Measurements from ENCODE around the gene SRR.

The SRR gene

DNA sequence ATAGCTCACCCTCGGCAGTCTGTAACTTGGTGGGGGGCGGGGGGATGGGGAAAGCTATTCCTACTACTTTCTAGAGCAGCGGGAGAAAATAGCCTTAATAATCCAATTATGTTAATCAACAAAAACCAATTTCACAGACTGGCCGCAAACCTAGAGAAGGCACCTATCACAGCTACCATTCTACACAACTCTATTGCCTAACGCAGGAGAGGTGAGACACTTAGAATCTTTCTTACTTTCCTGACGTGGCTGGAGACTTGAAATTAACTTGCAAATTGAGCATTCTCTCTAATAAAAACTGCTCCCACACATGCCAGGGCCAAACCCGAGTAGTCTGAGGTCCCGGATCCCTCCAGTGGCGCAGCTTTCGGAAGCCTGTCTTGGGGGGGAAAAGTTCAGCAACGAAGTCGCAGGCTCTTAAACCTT, 959 bp upstream of the SRR start:
- Histone ChIP-seq H3K9me3 (replicated peaks in 1 of 2; ENCODE audit: control insufficient read depth in 2 of 2, insufficient read depth in 1 of 2, low read depth in 1 of 2, low read length in 2 of 2) (peaks cover 0 to 10% of the 10 kb centered on the region in 2 donors), H3K4ac (ENCODE audit: low read length) (no peak overlapping the region), H4K91ac (ENCODE audit: low read depth, low read length, poor library complexity) (no peak overlapping the region), H2BK12ac (ENCODE audit: low read length) (no peak overlapping the region), H3K9ac (ENCODE audit: low read depth, low read length, poor library complexity) (peak overlapping the region; percentile 93), H3K4me1 (ENCODE audit: control insufficient read depth in 2 of 2, insufficient read depth in 1 of 2, low read depth in 1 of 2, low read length in 2 of 2) (peaks cover 0 to 5% of the 10 kb centered on the region in 2 donors), H3K27ac (replicated peaks; ENCODE audit: low read length) (peak overlapping the region; percentile 95), H3K79me1 (ENCODE audit: low read depth, low read length) (peaks cover 4% of the 10 kb centered on the region), H3K4me3 (ENCODE audit: low read length in 2 of 2) (peak overlapping the region; percentile 96 to 97), H2BK5ac (ENCODE audit: low read length) (peak overlapping the region; percentile 95), H2AFZ (ENCODE audit: low read length) (peak overlapping the region; percentile 97), H3K14ac (ENCODE audit: low read length) (no peak overlapping the region), H3K23ac (ENCODE audit: low read depth, low read length, poor library complexity) (no peak overlapping the region), H3K27me3 (ENCODE audit: control insufficient read depth in 3 of 3, insufficient read depth in 3 of 3, low read depth in 1 of 3, low read length in 3 of 3) (no peaks in the 10 kb centered on the region), H3K4me2 (ENCODE audit: insufficient read depth, low read length, poor library complexity, severe bottlenecking) (peak overlapping the region; percentile 59), H3K18ac (ENCODE audit: low read length) (peak overlapping the region; percentile 29), H2BK120ac (ENCODE audit: low read depth, low read length) (no peak overlapping the region), H2AK5ac (ENCODE audit: low read depth, low read length) (no peak overlapping the region), H3K36me3 (replicated peaks in 1 of 2; ENCODE audit: control insufficient read depth in 2 of 2, insufficient read depth in 2 of 2, low read length in 2 of 2) (peaks cover 15 to 51% of the 10 kb centered on the region in 2 donors), H4K8ac (ENCODE audit: low read depth, low read length) (no peak overlapping the region), H2BK15ac (ENCODE audit: low read length) (no peak overlapping the region)
- no CpG with 5 or more reads among the region's 12 CpGs for WGBS, 2 donors (ENCODE audit: extremely low coverage in 2 of 2, insufficient read length in 2 of 2, insufficient replicate concordance in 1 of 2)
- DNase-seq (ENCODE audit: low spot score) = no peak

DNA sequence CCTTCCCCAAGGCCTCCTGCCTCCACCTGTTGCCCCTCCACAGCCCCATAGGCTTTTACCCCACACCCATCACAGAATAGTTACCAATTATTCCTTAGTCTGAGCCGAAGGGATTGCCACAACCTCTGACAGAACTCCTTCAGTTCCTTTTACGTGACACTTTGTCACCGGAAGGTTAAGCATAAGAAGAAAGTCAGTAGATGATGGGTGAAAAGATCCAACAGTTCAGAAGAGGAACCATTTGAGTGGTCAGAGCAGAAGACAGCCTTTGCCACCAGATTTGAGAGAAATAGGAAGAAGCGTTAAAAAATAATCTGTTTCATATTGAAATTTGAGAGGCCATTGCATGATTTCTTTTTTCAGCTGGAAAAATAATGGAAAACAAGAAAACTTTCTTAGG, 1.2 kb downstream of the SRR start:
- H2BK12ac ChIP-seq (ENCODE audit: low read length) = no peak overlapping the region
- H3K4me1 ChIP-seq (ENCODE audit: control insufficient read depth in 2 of 2, insufficient read depth in 1 of 2, low read depth in 1 of 2, low read length in 2 of 2) = peaks cover 0 to 5% of the 10 kb centered on the region in 2 donors
- no peak overlapping the region for H4K8ac ChIP-seq (ENCODE audit: low read depth, low read length)
- peak overlapping the region in 1 of 2 donors; percentile 97 for H3K4me3 ChIP-seq (ENCODE audit: low read length in 2 of 2)
- no peak overlapping the region for H2BK120ac ChIP-seq (ENCODE audit: low read depth, low read length)
- no peak overlapping the region for H3K14ac ChIP-seq (ENCODE audit: low read length)
- WGBS, 2 donors (ENCODE audit: extremely low coverage in 2 of 2, insufficient read length in 2 of 2, insufficient replicate concordance in 1 of 2) = no CpG with 5 or more reads among the region's 4 CpGs
- H3K18ac ChIP-seq (ENCODE audit: low read length) = no peak overlapping the region
- H2BK15ac ChIP-seq (ENCODE audit: low read length) = no peak overlapping the region
- H3K27ac ChIP-seq (replicated peaks; ENCODE audit: low read length) = no peak overlapping the region
- no peaks in the 10 kb centered on the region for H3K27me3 ChIP-seq (ENCODE audit: control insufficient read depth in 3 of 3, insufficient read depth in 3 of 3, low read depth in 1 of 3, low read length in 3 of 3)
- no peak overlapping the region for H3K9ac ChIP-seq (ENCODE audit: low read depth, low read length, poor library complexity)
- H2BK5ac ChIP-seq (ENCODE audit: low read length) = no peak overlapping the region
- peaks cover 6 to 44% of the 10 kb centered on the region in 2 donors for H3K36me3 ChIP-seq (replicated peaks in 1 of 2; ENCODE audit: control insufficient read depth in 2 of 2, insufficient read depth in 2 of 2, low read length in 2 of 2)
- H2AK5ac ChIP-seq (ENCODE audit: low read depth, low read length) = no peak overlapping the region
- H3K23ac ChIP-seq (ENCODE audit: low read depth, low read length, poor library complexity) = no peak overlapping the region
- no peak overlapping the region for H4K91ac ChIP-seq (ENCODE audit: low read depth, low read length, poor library complexity)
- H3K9me3 ChIP-seq (replicated peaks in 1 of 2; ENCODE audit: control insufficient read depth in 2 of 2, insufficient read depth in 1 of 2, low read depth in 1 of 2, low read length in 2 of 2) = peaks cover 0 to 10% of the 10 kb centered on the region in 2 donors
- no peak overlapping the region for H3K4ac ChIP-seq (ENCODE audit: low read length)
- H3K79me1 ChIP-seq (ENCODE audit: low read depth, low read length) = peaks cover 4% of the 10 kb centered on the region
- no peak overlapping the region for H2AFZ ChIP-seq (ENCODE audit: low read length)
- H3K4me2 ChIP-seq (ENCODE audit: insufficient read depth, low read length, poor library complexity, severe bottlenecking) = no peak overlapping the region
- no peak for DNase-seq (ENCODE audit: low spot score)

DNA sequence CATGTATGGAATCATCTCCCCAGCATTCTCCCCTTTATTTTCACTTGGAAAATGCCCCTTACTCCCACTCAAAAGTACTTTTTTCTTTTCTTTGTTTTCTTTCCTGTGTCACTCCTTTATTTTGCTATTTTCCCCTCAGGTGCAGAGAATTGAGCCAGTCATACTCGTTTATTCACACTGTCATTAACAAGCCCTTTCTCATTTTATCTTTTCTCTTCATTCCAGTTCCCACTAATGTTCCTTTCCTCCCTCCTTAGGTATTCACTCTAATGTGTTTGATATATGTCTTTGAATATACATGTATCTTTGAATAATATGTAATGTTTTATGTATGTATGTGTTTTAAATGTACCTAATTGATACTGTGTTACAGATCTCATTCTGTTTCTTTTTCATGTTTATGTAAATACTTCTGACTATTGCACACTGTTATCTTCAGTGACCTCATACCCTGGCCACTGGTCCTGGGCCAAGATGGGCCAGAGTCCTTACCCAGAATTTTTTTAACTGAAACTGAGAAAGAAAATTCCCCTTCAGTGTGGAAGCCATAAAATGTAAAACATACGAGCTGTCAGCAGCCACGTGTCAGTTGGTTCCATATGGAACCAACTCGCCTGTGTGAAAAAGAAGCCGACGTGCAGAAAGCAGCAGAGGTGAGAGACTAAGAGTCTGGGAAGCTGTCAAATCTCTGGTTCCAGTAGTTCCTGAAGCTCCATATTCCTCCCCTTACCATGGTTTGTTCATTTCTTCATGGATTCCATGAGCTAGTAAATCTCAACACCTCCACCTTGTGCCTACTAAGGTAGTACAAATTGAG, 5.8 kb downstream of the SRR start:
- Histone ChIP-seq H3K27me3 (ENCODE audit: control insufficient read depth in 3 of 3, insufficient read depth in 3 of 3, low read depth in 1 of 3, low read length in 3 of 3) (no peaks in the 10 kb centered on the region), H4K91ac (ENCODE audit: low read depth, low read length, poor library complexity) (no peak overlapping the region), H3K36me3 (replicated peaks in 1 of 2; ENCODE audit: control insufficient read depth in 2 of 2, insufficient read depth in 2 of 2, low read length in 2 of 2) (peaks cover 6 to 32% of the 10 kb centered on the region in 2 donors), H3K14ac (ENCODE audit: low read length) (no peak overlapping the region), H3K4me2 (ENCODE audit: insufficient read depth, low read length, poor library complexity, severe bottlenecking) (no peak overlapping the region), H3K9me3 (replicated peaks in 1 of 2; ENCODE audit: control insufficient read depth in 2 of 2, insufficient read depth in 1 of 2, low read depth in 1 of 2, low read length in 2 of 2) (no peaks in the 10 kb centered on the region), H3K4me3 (ENCODE audit: low read length in 2 of 2) (no peak overlapping the region), H3K4me1 (ENCODE audit: control insufficient read depth in 2 of 2, insufficient read depth in 1 of 2, low read depth in 1 of 2, low read length in 2 of 2) (no peaks in the 10 kb centered on the region), H2BK12ac (ENCODE audit: low read length) (no peak overlapping the region), H2AFZ (ENCODE audit: low read length) (no peak overlapping the region), H3K79me1 (ENCODE audit: low read depth, low read length) (peaks cover 2% of the 10 kb centered on the region), H3K18ac (ENCODE audit: low read length) (no peak overlapping the region), H2BK5ac (ENCODE audit: low read length) (no peak overlapping the region), H3K9ac (ENCODE audit: low read depth, low read length, poor library complexity) (no peak overlapping the region), H3K4ac (ENCODE audit: low read length) (no peak overlapping the region), H2BK15ac (ENCODE audit: low read length) (no peak overlapping the region), H2BK120ac (ENCODE audit: low read depth, low read length) (no peak overlapping the region), H2AK5ac (ENCODE audit: low read depth, low read length) (no peak overlapping the region), H3K27ac (replicated peaks; ENCODE audit: low read length) (no peak overlapping the region), H4K8ac (ENCODE audit: low read depth, low read length) (no peak overlapping the region), H3K23ac (ENCODE audit: low read depth, low read length, poor library complexity) (no peak overlapping the region)
- WGBS, 2 donors (ENCODE audit: extremely low coverage in 2 of 2, insufficient read length in 2 of 2, insufficient replicate concordance in 1 of 2) = no CpG with 5 or more reads among the region's 6 CpGs
- no peak for DNase-seq (ENCODE audit: low spot score)

DNA sequence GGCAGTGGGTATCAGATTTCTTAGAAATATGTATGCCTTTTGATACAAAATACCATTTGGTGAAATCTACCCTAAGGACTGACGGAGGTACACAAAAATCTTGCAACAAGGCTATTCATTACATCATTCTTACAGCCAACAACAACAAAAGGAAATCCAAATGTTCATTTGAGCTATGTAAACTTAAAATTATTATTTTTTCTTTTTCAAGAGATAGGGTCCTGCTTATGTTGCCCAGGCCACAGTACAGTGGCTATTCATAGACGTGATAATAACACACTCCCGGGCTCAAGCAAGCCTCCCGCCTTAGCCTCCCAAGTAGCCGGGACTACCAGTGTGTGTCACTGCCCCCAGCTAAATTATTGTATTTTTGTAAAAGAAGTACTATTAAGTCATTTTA, 9.0 kb downstream of the SRR start:
- Histone ChIP-seq H3K79me1 (ENCODE audit: low read depth, low read length) (no peaks in the 10 kb centered on the region), H4K91ac (ENCODE audit: low read depth, low read length, poor library complexity) (no peak overlapping the region), H3K14ac (ENCODE audit: low read length) (no peak overlapping the region), H3K27me3 (ENCODE audit: control insufficient read depth in 3 of 3, insufficient read depth in 3 of 3, low read depth in 1 of 3, low read length in 3 of 3) (no peaks in the 10 kb centered on the region), H2BK15ac (ENCODE audit: low read length) (no peak overlapping the region), H3K4me3 (ENCODE audit: low read length in 2 of 2) (no peak overlapping the region), H2BK12ac (ENCODE audit: low read length) (no peak overlapping the region), H2AFZ (ENCODE audit: low read length) (no peak overlapping the region), H4K8ac (ENCODE audit: low read depth, low read length) (no peak overlapping the region), H2BK120ac (ENCODE audit: low read depth, low read length) (no peak overlapping the region), H3K18ac (ENCODE audit: low read length) (no peak overlapping the region), H3K27ac (replicated peaks; ENCODE audit: low read length) (no peak overlapping the region), H3K4ac (ENCODE audit: low read length) (no peak overlapping the region), H2BK5ac (ENCODE audit: low read length) (no peak overlapping the region), H3K23ac (ENCODE audit: low read depth, low read length, poor library complexity) (no peak overlapping the region), H3K4me2 (ENCODE audit: insufficient read depth, low read length, poor library complexity, severe bottlenecking) (no peak overlapping the region), H2AK5ac (ENCODE audit: low read depth, low read length) (no peak overlapping the region), H3K36me3 (replicated peaks in 1 of 2; ENCODE audit: control insufficient read depth in 2 of 2, insufficient read depth in 2 of 2, low read length in 2 of 2) (peaks cover 2 to 24% of the 10 kb centered on the region in 2 donors), H3K4me1 (ENCODE audit: control insufficient read depth in 2 of 2, insufficient read depth in 1 of 2, low read depth in 1 of 2, low read length in 2 of 2) (no peaks in the 10 kb centered on the region), H3K9me3 (replicated peaks in 1 of 2; ENCODE audit: control insufficient read depth in 2 of 2, insufficient read depth in 1 of 2, low read depth in 1 of 2, low read length in 2 of 2) (no peaks in the 10 kb centered on the region), H3K9ac (ENCODE audit: low read depth, low read length, poor library complexity) (no peak overlapping the region)
- WGBS, 2 donors (ENCODE audit: extremely low coverage in 2 of 2, insufficient read length in 2 of 2, insufficient replicate concordance in 1 of 2) = no CpG with 5 or more reads among the region's 5 CpGs
- no peak for DNase-seq (ENCODE audit: low spot score)

Data from neuronal stem cell (in vitro differentiated cells).